Measurements from ENCODE around the gene CDC7. TPM values are rescaled to one million over a fixed set of nuclear protein-coding genes. Genes with fewer than 3 reads are reported as not detected.
A peak's percentile ranks its signal among the peaks of the same experiment; 100 is the strongest.

CDC7 gene
- total RNA-seq, 1 donor from 2014 or later = 16.3 TPM

DNA sequence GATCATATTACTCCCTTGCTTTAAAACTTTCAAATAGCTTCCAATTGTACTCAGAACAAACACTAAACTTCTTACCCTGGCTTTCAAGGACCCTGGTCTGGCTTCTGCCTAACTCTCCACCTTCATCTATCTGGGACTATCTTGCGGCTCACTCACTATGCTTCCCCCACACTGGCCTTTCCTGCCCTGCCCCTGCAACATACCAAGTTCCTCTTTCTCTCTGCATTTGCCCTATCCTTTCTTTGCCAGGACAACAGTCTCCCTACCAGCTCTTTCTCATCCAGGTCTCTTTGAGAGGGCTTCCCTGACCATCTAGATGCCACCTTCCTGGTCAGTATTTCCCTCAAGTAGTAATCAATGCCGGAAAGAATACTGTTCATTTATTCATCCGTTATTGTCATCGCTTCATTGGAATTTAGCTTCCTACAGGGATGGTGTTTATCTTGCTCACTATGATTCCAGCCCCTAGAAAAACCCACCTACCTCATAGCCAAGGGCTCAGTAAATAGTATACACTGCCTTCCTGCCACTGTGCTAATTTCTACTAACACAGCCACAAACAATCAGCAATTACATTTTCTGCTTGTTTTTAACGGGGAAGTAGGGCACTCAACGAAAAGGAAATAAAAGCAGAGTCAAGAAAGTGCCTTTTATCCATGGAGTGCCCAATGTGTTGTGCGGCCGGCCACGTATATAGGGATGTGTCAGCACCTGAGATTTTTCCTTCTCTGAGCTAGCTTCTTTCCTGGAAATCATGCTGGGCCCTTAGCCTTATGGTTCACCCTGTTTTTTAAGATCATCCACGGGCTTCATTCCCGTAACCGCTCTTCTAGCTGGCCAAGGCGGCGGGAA, 521 bp upstream of the CDC7 start:
- no peak overlapping the region for H3K4me3 Mint-ChIP-seq
- TF ChIP-seq, protein P1, sequence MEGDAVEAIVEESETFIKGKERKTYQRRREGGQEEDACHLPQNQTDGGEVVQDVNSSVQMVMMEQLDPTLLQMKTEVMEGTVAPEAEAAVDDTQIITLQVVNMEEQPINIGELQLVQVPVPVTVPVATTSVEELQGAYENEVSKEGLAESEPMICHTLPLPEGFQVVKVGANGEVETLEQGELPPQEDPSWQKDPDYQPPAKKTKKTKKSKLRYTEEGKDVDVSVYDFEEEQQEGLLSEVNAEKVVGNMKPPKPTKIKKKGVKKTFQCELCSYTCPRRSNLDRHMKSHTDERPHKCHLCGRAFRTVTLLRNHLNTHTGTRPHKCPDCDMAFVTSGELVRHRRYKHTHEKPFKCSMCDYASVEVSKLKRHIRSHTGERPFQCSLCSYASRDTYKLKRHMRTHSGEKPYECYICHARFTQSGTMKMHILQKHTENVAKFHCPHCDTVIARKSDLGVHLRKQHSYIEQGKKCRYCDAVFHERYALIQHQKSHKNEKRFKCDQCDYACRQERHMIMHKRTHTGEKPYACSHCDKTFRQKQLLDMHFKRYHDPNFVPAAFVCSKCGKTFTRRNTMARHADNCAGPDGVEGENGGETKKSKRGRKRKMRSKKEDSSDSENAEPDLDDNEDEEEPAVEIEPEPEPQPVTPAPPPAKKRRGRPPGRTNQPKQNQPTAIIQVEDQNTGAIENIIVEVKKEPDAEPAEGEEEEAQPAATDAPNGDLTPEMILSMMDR (IDR thresholded peaks at IDR 0.05; ENCODE audit: unreplicated experiment) = no peak
- H3K27ac Mint-ChIP-seq = no peak overlapping the region
- no peaks in the 10 kb centered on the region for H3K9me3 Mint-ChIP-seq
- peaks cover 16% of the 10 kb centered on the region for H3K4me1 Mint-ChIP-seq
- no peaks in the 10 kb centered on the region for H3K27me3 Mint-ChIP-seq (ENCODE audit: low read depth)
- no peaks in the 10 kb centered on the region for H3K36me3 Mint-ChIP-seq
- no peak for DNase-seq (ENCODE audit: low spot score in 2 of 2, unreplicated experiment in 2 of 2)

DNA sequence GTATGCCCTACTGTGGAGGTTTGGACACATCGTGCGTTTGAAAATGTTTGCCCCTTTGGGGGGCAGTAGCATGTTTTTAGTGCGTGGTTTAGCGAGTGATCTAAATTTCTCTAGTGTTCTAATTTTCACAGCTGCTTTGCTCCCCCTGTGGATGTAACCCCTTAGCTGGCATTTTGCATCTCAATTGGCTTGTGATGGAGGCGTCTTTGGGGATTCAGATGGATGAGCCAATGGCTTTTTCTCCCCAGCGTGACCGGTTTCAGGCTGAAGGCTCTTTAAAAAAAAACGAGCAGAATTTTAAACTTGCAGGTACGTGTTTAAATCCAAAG, 836 bp downstream of the CDC7 start:
- no peak for DNase-seq (ENCODE audit: low spot score in 2 of 2, unreplicated experiment in 2 of 2)
- peaks cover 16% of the 10 kb centered on the region for H3K4me1 Mint-ChIP-seq
- TF ChIP-seq, protein P1 (IDR thresholded peaks at IDR 0.05; ENCODE audit: unreplicated experiment) = no peak
- H3K9me3 Mint-ChIP-seq = no peaks in the 10 kb centered on the region
- no peaks in the 10 kb centered on the region for H3K27me3 Mint-ChIP-seq (ENCODE audit: low read depth)
- no peak overlapping the region for H3K4me3 Mint-ChIP-seq
- H3K36me3 Mint-ChIP-seq = no peaks in the 10 kb centered on the region
- H3K27ac Mint-ChIP-seq = no peak overlapping the region

DNA sequence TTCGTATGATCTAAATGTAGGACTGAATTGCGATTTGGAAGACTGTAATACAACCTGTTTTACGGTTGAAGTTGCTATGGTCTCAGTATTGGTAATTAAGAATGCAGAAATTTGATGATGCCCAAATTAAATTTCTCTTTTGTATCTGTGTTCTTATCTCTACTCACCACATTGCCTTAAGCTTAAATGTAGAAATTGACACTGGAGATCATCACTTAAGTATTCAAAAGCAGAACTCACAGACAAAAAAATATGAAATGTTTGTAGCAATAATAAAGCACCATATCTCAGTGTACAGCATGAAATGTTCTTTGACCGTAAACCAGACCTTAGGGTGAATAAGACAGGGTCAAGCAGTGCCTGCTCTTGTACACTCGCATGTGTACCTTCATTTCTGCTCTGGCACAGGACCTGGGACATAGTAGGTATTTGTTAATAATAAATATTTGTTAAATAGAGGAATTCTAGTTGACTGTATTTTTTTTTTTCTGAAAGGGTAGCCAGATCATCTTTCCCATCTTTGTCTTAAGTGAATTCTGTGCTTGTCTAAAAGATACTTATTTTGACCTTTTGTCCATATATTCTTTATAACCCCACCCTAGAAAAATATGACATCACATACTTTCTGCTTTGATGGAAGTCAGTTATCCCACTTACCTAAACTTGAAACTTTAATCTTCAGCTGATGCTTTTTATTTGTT, 1.5 kb downstream of the CDC7 start:
- H3K9me3 Mint-ChIP-seq = no peaks in the 10 kb centered on the region
- TF ChIP-seq, protein P1 (IDR thresholded peaks at IDR 0.05; ENCODE audit: unreplicated experiment) = no peak
- H3K4me1 Mint-ChIP-seq = peaks cover 16% of the 10 kb centered on the region
- H3K36me3 Mint-ChIP-seq = no peaks in the 10 kb centered on the region
- no peaks in the 10 kb centered on the region for H3K27me3 Mint-ChIP-seq (ENCODE audit: low read depth)
- H3K27ac Mint-ChIP-seq = peak overlapping the region; percentile 54
- H3K4me3 Mint-ChIP-seq = peak overlapping the region; percentile 25
- DNase-seq (ENCODE audit: low spot score in 2 of 2, unreplicated experiment in 2 of 2) = no peak

DNA sequence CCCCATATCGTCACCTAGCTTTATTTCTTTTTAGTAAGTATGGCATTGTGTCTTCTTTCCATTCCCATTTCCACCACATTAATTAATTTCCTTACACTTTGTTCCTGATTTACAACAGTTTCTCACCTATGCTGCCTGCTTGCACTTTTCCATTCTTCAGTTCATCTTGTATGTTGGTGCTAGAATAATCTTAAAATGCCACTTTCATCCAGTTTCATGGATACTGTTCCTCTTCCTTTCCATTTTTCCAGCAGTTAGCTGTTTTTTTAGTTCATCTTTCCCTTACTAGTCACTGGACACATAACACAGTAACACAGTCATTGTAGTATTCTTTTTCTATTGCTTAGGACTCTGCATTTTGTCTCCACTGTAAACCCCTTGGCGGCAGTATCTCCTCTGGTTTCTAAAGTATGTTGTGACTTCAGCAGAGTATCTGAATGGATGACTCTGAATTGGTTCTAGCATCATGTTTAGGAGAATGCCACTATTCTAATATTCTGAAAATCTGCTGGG, 2.1 kb downstream of the CDC7 start:
- H3K4me1 Mint-ChIP-seq = peaks cover 16% of the 10 kb centered on the region
- no peaks in the 10 kb centered on the region for H3K36me3 Mint-ChIP-seq
- TF ChIP-seq, protein P1 (IDR thresholded peaks at IDR 0.05; ENCODE audit: unreplicated experiment) = no peak
- H3K27ac Mint-ChIP-seq = peak overlapping the region; percentile 54
- no peaks in the 10 kb centered on the region for H3K9me3 Mint-ChIP-seq
- no peaks in the 10 kb centered on the region for H3K27me3 Mint-ChIP-seq (ENCODE audit: low read depth)
- DNase-seq (ENCODE audit: low spot score in 2 of 2, unreplicated experiment in 2 of 2) = no peak
- H3K4me3 Mint-ChIP-seq = peak overlapping the region; percentile 25

DNA sequence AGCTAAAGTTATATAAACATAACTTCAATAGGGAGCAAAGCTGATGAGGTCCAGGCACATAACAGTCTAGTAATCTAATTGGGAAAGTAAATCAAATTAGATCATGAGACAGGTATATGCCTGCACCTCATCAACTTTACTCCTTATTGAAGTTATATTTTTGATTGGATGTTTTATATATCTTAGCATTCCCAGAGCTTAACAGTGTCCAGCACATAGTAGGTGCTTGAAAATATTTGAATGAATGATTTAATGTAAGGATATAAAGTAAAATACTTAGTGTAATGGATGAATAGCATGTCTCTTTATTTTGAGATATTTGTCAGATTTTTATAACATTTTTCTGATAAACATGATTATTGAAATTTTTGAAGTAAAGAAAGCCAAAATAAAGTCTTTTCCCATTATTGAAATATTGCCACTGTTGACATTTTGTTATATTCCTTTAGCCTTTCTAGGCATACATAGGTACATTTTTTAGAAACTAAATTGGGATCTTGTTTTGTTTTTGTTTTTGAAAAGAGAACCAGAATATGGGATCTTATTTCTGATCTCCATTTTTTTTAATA, 2.8 kb downstream of the CDC7 start:
- no peak for DNase-seq (ENCODE audit: low spot score in 2 of 2, unreplicated experiment in 2 of 2)
- Mint-ChIP-seq H3K4me1 (peaks cover 16% of the 10 kb centered on the region), H3K27me3 (ENCODE audit: low read depth) (no peaks in the 10 kb centered on the region), H3K27ac (no peak overlapping the region), H3K4me3 (no peak overlapping the region), H3K36me3 (no peaks in the 10 kb centered on the region), H3K9me3 (no peaks in the 10 kb centered on the region)
- TF ChIP-seq, protein P1 (IDR thresholded peaks at IDR 0.05; ENCODE audit: unreplicated experiment) = no peak

Data from mesothelial cell of epicardium (in vitro differentiated cells).